ENCODE data around the gene S100A13.
"Not testable (repeated sequence)": the region's sequence is repeated elsewhere in the genome, so short reads cannot be mapped to it uniquely, and the experiment has no call there.

Gene S100A13

GRCh38 chr1:153640861-153641260 is 13.6 kb upstream of the S100A13 start:
- in situ Hi-C loops (cut with MboI; ENCODE audit: low pct_unique_long_range_greater_than_20kb, low sequenced_read_pairs, unreplicated experiment) = no loop called here
- TF ChIP-seq CTCF (IDR thresholded peaks at IDR 0.05; ENCODE audit: extremely low read depth, insufficient read depth, missing control alignments) = no peak
- no peak for DNase-seq (ENCODE audit: low spot score)

- DNase-seq (ENCODE audit: low spot score); in situ Hi-C loops (cut with MboI; ENCODE audit: low pct_unique_long_range_greater_than_20kb, low sequenced_read_pairs, unreplicated experiment): not testable (repeated sequence)
These were observed 12.9 kb upstream of the S100A13 start for GRCh38 chr1:153640213-153640612.

- no peak for TF ChIP-seq CTCF (IDR thresholded peaks at IDR 0.05; ENCODE audit: extremely low read depth, insufficient read depth, missing control alignments)
- DNase-seq (ENCODE audit: low spot score) = no peak
- in situ Hi-C loops (cut with MboI; ENCODE audit: low pct_unique_long_range_greater_than_20kb, low sequenced_read_pairs, unreplicated experiment) = no loop called here
These were observed 12.0 kb upstream of the S100A13 start for GRCh38 chr1:153639280-153639679.

- no peak for DNase-seq (ENCODE audit: low spot score)
- no peak for TF ChIP-seq CTCF (IDR thresholded peaks at IDR 0.05; ENCODE audit: extremely low read depth, insufficient read depth, missing control alignments)
- in situ Hi-C loops (cut with MboI; ENCODE audit: low pct_unique_long_range_greater_than_20kb, low sequenced_read_pairs, unreplicated experiment) = no loop called here
These were observed 11.0 kb upstream of the S100A13 start for GRCh38 chr1:153638261-153638660.

GRCh38 chr1:153636312-153636711 is 9.0 kb upstream of the S100A13 start:
- in situ Hi-C loops (cut with MboI; ENCODE audit: low pct_unique_long_range_greater_than_20kb, low sequenced_read_pairs, unreplicated experiment) = no loop called here
- no peak for DNase-seq (ENCODE audit: low spot score)
- no peak for TF ChIP-seq CTCF (IDR thresholded peaks at IDR 0.05; ENCODE audit: extremely low read depth, insufficient read depth, missing control alignments)

- no peak for DNase-seq (ENCODE audit: low spot score)
- in situ Hi-C loops (cut with MboI; ENCODE audit: low pct_unique_long_range_greater_than_20kb, low sequenced_read_pairs, unreplicated experiment) = no loop called here
- no peak for TF ChIP-seq CTCF (IDR thresholded peaks at IDR 0.05; ENCODE audit: extremely low read depth, insufficient read depth, missing control alignments)
These were observed 8.6 kb upstream of the S100A13 start for GRCh38 chr1:153635872-153636271.

GRCh38 chr1:153633754-153634665 is 6.7 kb upstream of the S100A13 start, which contains the start of gene CHTOP:
Gene CHTOP, plus strand, starts transcription at chr1:153634066. Its CDS starts 2,523 bp downstream, at chr1:153636589.
- in situ Hi-C loops (cut with MboI; ENCODE audit: low pct_unique_long_range_greater_than_20kb, low sequenced_read_pairs, unreplicated experiment) = no loop called here
- TF ChIP-seq CTCF (IDR thresholded peaks at IDR 0.05; ENCODE audit: extremely low read depth, insufficient read depth, missing control alignments) = no peak
- peak; percentile 97 for DNase-seq (ENCODE audit: low spot score)
